ENCODE measurements around the gene CLEC10A.
A peak's percentile ranks its signal among the peaks of the same experiment; 100 is the strongest.
"Not testable (repeated sequence)": the region's sequence is repeated elsewhere in the genome, so short reads cannot be mapped to it uniquely, and the experiment has no call there.

CLEC10A gene, protein sequence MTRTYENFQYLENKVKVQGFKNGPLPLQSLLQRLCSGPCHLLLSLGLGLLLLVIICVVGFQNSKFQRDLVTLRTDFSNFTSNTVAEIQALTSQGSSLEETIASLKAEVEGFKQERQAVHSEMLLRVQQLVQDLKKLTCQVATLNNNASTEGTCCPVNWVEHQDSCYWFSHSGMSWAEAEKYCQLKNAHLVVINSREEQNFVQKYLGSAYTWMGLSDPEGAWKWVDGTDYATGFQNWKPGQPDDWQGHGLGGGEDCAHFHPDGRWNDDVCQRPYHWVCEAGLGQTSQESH

DNA sequence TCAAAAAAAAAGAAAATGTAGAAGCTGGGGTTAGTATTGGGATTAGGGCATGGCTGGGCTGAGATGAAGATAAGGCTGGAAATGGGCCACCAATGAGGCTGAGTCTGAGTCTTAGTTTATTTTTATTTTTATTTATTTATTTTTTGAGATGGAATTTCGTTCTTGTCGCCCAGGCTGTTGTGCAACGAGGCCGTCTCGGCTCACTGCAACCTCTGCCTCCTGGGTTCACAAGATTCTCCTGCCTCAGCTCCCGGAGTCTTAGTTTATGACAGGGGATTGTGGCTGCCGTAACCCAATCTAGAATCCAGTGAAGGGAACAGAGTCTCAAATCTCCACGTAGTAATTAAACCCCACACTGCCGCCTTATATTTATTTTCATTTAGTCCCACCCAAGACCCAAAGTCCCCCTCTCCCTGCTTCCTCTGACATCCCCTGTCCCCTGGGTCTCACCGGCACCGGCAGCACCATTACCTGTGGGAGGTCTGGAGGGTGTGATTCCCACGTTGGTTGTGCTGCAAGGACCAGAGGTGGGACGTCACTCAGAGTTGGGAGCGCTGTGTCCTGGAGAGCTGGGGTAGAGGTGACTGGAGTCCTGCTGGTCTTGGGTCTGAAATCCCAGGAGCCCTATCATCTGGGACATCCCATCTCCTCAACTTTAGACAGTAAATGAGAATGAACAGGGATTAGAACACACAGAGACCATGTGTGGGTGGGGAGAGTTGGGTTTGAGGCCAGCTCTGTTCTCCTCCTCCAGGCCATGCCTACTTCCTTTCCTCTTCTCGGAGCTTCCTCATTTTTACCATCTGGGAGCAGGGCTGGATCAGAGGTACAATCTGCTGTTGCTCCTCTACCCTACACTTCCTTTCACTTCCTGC, at the start of gene CLEC10A:
Gene CLEC10A (minus strand): TSS at position 671 of the 875 bp plus-strand sequence. CDS start 1,439 bp downstream, outside the sequence.
- DNase-seq: no peak

DNA sequence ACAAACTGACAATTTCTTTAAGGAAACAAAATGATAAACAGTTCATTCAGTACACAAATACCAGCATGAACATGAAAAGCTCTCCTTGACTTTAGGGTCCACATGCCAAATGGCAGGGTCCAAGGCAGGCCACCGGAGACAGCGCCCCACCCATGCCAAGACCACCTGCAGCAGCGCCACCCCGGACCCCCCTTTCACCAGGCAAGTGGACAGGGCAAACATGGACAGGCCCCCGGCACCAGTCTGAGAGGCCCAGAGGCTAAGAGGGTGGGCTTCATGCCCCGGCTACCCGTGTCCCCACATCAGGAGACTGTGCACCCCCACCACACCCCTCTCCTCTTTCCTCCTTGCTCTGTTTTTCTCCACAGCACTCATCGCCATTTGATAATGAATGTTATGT, 49.3 kb upstream of the CLEC10A start:
- no peak for DNase-seq

DNA sequence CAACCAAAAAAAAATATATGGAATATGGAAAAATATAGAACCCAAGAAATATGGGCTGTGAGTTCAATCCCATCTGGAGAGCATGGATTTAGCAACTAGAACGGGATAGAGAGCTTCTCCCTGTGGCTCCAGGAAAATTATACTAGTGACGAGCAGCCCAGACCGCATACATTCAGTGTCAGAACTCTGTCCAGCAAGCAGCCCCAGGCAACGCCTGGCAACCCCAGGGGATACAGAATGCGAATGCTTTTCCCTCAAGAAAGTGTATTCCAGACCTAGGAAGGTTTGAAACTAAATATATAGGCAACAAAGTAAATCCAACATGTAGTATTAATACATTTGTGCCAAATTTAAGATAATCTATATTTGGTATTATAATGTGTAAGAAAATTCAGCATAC, 48.1 kb upstream of the CLEC10A start:
- DNase-seq: no peak

DNA sequence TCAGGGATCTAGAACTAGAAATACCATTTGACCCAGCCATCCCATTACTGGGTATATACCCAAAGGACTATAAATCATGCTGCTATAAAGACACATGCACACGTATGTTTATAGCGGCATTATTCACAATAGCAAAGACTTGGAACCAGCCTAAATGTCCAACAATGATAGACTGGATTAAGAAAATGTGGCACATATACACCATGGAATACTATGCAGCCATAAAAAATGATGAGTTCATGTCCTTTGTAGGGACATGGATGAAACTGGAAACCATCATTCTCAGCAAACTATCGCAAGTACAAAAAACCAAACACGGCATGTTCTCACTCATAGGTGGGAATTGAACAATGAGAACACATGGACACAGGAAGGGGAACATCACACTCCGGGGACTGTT, 47.5 kb upstream of the CLEC10A start:
- DNase-seq: not testable (repeated sequence)

DNA sequence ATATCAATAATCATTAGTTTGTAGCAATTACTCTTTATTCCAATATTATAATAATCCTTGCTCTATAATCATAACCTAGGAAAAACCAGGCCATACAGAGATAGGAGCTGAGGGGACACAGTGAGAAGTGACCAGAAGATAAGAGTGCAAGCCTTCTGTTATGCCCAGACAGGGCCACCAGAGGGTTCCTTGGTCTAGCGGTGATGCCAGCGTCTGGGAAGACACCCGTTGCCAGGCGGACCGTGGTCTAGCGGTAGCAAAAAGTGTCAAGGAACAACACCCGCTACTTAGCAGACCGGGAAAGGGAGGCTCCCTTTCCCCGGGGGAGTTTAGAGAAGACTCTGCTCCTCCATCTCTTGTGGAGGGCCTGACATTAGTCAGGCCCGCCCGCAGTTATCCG, 46.3 kb upstream of the CLEC10A start:
- DNase-seq: not testable (repeated sequence)

DNA sequence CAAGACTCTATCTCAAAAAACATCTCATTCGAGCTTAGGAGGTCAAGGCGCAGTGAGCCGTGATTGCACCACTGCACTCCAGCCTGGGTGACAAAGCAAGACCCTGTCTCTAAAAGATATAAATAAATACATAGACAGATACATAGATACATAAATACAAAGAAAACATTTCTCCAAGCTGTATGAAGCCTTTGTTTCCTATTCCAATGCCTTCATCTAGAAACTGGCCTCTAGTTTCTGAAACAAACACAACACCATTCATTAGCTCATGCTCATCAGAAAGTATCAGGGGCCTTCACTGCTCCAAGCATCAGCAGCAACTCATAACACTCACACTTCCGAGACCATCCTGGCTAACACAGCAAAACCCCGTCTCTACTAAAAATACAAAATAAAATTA, 44.9 kb upstream of the CLEC10A start:
- no peak for DNase-seq

DNA sequence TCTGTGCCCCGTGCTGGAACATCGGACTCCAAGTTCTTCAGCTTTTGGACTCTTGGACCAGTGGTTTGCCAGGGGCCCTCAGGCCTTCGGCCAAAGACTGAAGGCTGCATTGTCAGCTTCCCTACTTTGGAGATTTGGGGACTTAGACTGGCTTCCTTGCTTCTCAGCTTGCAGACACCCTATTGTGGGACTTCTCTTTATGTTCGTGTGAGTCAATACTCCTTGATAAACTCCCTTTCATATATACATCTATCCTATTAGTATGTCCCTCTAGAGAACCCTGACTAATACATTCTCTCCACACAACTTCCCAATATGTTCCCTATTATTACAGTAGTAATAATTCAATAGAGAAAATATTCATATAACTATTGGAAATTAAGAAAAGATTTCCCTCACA, 43.8 kb upstream of the CLEC10A start:
- DNase-seq: no peak

DNA sequence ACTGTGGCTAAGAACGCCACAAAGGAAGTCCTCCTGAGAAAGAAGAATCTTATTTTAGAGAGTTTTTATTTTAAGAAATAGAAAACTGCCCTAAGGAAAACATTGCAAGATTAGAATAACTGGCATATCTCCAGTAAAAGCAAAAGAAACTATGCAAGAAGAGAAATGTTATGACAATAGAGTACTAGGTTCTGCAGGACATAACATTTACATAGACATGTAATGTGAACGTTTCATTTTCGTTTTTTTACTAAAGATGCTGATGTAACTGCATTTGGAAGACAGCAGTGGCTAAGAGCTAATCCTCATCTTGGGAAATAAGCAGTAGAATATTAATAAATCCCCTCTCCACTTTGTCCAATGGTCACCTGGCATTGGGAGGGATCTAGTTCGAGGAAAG, 42.3 kb upstream of the CLEC10A start:
- DNase-seq: no peak

DNA sequence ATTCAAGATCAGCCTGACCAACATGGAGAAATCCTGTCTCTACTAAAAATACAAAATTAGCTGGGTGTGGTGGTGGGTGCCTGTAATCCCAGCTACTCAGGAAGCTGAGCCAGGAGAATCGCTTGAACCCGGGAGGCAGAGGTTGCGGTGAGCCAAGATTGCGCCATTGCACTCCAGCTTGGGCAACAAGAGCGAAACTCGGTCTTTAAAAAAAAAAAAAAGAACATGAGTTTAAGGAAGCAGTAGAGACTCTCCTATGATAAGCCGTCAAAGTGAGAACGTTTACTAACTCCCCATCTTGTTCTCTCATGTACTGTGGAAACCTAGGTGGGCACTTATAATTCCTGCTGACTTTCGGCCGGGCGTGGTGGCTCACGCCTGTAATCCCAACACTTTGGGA, 40.6 kb upstream of the CLEC10A start:
- DNase-seq: not testable (repeated sequence)

DNA sequence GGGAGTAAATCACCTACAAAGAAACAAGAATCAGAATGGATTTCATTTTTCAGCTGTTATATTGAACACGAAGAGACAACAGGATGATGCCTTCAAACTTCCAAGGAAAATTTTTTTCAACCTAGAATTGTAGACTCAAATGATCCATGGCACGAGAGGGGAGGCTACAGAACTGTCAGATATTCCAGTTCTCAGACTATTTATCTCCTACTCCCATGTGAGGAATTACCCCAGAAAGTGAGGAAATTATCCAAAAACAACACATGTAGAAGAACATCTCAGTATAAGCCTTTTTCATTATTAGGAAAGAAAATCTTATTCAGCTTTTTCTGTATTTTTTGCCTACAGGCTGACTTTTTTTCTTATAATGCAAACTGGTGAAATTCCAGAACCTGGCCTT, 40.1 kb upstream of the CLEC10A start:
- no peak for DNase-seq

DNA sequence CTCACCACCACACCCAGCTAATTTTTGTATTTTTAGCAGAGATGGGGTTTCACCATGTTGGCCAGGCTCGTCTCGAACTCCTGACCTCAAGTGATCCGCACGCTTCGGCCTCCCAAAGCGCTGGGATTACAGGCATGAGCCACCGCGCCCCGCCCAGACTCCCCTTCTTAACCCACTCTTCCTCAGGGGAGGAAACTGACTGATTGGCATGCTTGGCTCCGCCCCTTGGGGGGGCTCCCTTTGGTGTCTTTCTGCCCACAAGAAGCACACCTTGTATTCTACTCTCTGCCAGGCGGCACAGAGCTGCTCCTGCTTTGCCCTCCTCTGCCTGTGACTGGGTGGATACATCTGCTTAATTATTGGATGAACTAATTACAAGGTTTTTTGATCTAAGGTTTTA, 39.3 kb upstream of the CLEC10A start:
- DNase-seq: no peak

DNA sequence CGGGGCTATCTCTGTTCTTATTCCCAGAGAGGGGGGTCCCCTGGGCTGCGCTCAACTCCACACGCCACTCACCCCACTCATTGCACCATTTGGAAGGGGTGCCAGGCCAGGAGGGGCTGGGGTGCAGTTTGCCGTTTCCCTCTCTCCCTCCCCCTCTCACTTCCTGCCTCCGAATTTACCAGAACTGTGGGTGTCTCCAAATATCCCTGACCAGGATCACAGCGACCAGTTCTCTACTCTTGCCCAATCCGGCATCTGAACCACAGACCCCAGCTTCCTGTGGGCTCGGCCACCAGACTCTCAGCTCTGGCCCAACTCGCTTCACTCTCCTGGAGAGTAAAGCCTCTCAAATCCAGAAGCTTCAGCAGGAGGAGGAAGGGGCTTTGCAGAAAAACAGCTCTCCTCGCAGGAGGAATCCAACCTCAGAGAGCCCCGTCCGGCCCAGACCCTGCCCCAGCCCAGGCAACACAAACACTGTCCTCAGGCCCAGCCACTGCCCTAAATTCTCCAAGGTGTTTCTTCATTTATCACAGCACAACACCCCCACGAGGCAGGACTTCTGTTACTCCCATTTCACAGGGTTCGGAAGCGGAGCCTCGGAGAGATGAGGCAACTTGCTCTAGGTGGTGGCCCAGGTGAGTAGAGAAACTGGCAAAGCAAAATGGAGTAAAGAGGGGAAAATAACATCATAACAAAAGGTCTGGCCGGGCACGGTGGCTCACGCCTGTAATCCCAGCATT, 35.0 kb upstream of the CLEC10A start:
- no peak for DNase-seq

DNA sequence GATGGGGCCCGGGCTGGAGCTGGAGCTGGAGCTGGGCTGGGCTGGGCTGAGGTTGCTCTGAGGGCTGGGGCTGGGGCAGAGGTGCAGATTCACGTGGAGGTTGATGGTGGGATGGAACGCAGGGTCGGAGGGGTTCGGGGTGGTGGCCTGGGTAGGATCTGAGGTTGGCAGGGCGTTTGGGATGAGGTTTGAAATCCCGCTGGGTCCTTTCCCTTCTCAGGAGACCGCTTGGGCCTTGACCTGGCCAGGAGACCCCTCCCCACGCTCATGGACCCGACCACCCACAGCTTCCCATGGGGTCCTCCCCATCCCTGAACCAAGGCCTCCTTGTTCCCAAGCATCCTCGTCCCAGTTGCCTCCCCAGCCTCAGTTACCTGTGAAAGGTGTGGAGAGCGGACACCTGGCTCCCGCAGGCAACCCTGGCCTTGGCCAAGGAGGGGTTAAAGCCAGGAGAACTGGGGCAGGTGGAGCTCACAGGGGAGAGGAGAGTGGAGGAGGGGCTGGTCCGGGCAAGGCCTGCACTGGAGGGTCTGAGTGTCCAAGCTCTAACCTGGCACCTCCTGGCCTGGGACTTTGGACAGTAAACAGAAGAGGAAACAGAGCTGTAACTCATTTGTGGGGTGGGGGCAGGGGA, 34.3 kb upstream of the CLEC10A start, which contains the start of gene ASGR2:
Gene ASGR2 (minus strand): TSS at position 582 of the 634 bp plus-strand sequence. CDS start 582 bp downstream, outside the sequence.
- DNase-seq: no peak

DNA sequence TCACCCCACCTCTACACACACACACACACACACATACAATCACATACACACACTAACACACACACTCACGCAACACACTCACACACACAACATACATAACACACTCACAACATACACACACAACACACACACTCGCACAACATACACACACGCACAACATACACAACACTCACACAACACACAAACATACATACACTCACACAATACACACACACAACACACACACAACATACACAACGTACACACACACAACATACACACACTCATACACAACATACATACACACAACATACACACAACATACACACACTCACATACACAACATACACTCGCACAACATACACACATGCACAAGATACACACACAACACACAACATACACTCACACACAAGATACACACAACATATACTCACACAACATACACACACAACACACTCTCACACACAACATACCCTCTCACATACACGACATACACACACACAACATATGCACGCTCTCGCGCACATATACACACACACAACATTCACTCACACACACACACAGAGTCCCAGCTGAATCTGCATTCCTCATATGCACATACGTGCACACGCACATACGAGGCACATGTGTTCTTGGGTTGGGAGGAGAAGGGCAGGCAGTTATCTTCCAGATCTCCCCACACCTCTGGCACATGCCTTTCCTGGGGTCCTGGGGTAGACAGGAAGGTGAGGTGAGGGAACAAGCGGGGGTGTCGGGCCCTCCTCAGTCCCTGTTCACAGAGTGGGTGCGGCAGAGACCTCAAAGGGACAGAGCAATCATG, 33.4 kb upstream of the CLEC10A start:
- DNase-seq: no peak

DNA sequence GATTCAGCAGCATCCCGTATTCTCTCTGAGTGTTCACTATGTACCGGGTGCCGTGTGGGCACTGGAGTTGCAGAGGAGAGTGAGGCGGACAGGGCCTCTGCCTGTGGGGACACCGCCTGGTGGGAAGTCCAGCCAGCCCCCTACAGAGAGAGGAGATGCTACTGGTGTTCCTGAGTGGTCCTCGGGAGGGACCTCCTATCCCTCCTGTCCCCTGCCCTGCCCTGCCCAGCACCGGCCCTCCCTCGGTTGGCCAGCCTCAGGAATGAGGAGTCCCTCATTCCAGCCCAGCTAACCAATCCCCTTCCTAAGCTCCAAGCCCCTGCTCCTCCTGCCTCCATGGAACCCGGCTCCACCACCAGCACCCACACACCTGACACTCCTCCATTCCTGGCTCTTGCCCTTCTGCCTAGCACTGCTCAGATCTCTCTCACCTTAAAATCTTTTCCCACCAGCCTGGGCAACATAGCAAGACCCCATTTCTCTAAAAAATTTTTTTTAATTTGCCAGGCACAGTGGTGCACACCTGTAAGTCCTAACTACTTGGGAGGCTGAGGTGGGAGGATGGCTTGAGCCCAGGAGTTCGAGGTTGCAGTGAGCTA, 32.6 kb upstream of the CLEC10A start:
- DNase-seq: no peak

DNA sequence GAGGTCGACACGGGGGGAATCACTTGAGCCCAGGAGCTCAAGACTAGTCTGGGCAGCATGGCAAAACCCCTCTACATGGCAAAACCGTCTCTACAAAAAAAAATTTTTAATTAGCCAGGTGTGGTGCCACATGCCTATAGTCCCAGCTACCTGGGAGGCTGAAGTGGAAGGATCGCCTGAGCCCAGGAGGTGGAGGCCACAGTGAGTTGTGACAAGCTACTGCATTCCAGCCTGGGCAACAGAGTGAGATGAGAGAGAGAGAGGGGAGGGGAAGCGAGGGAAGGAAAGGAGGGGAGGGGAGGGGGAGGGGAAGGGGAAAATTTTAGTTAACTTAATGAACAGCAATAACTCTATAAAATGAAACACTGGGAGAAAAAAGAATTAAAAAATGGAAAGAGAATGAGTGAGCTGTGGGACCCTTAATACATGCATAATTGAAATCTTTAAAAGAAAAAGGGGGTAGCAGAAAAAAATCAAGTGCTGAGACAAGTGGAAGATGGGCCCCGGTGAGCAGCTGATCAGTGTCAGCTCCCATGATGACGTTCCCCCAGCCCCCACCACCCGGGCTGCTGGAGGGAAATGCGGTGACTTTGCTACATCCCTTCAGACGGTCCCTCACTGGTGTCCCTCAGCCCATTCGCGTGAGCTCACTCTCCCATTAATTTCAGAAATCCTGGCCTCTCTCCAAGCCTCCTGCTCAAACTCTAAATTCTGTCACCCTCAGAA, 31.9 kb upstream of the CLEC10A start:
- peak in 1 of 2 experiments; percentile 2 for DNase-seq

DNA sequence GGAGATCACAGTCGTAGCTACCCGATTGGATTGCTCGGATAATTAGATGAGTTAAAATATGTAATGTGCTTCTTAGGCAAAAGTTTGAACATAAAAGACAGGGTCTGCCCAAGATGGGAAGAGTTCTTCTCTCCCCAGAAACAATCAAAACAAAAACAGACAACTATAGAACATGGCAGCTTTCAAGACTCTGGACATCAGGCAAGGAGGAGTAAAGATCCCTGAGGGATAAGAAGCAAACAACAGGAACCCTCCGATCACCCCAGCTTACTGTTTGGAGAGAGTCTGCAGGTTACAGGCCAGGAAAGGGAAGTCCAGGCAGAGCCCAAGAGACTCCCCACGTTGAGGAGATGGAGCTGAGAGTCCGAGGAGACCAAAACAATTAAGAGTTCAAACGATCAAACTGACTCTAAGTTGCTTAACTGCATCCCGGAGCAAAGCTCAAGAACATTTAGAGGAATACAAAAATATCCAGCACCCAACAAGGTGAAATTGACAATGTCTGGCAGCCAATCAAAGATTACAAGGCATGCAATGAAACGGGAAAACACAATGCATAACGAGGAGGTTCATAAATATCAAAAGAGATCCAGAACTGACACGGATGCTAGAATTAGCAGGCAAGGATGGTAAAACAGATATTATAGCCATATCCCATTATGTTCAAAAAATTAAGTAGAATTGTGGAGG, 30.7 kb upstream of the CLEC10A start:
- DNase-seq: no peak

DNA sequence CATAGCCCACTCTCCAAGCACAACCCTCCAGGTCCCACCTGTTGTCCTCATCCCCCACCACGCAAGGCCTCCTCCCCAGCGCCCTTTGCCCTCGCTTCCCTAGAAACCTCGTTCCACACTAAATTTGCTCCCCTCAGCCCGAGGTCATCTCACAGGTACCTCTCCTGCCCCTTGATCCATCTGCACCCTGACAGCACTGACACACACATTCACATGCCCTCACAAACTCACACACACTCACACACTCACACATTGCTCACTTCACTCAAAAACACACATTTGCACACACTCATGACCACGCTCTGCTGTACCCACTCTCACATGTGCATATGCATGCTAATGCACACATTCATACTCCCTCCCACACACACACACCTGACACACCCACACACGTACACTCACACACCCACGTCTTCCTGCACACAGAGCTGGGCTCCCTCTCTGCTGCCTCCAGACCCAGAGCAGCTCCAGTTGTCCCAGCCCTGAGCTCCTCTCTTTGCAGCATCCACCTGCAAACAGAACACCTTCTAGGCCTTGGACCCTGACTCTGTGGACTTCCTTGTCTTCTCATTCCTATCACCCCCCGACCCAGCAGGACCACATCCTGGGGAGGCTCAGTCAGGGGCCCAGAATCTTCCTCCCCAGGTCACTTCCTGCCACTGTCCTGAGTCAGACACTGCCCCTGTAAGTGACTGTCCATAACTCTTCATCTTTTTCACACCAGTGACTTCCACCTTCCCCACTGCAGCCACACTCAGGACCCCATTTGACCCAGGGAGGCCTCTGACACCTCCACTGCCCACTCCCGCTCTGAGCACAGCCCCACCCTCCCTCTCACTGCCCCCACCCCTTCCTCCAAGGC, 29.6 kb upstream of the CLEC10A start:
- DNase-seq: no peak

DNA sequence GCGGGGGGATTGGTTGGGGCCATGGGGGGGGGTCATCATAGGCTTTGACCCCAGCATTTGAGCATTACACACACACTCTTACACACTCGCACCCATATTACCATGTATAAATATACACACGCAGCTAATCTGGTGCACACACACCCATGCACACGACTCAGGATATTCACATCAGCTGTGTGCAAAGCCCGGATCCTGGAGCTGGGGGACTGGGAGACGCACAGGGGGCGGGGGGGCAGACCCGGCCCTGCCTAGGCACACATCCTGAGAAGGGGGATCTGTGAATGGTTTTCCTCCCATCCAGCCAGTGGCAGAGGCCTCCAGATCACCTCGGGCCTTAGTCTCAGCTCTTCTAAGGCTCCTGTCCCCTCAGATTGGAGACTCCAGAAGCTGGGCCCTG, 28.9 kb upstream of the CLEC10A start:
- no peak for DNase-seq
